Neuronal stem cell (in vitro differentiated cells): Measurements from ENCODE around the gene KCNJ6.
"Not testable (repeated sequence)": the region's sequence is repeated elsewhere in the genome, so short reads cannot be mapped to it uniquely, and the experiment has no call there.

Source experiments
- DNase-seq: peaks from one replicate; pipeline ENCODE4 v3.0.0-alpha.2; 2013; ENCODE audit warnings: low spot score
- H2AFZ ChIP-seq: one replicate; pipeline ENCODE4 v1.6.1; 2013; ENCODE audit warnings: mild to moderate bottlenecking, low read length, inconsistent platforms
- H2AK5ac ChIP-seq: 2 replicates; pipeline ENCODE4 v1.6.1; 2013; ENCODE audit warnings: low read depth, mild to moderate bottlenecking, inconsistent platforms, low read length, moderate library complexity, mixed read lengths
- H2BK120ac ChIP-seq: 2 replicates; pipeline ENCODE4 v1.6.1; 2013; ENCODE audit warnings: low read depth, mild to moderate bottlenecking, inconsistent platforms, low read length, moderate library complexity, mixed read lengths
- H2BK12ac ChIP-seq: one replicate; pipeline ENCODE4 v1.6.1; 2013; ENCODE audit warnings: low read length, inconsistent platforms
- H2BK15ac ChIP-seq: 2 replicates; pipeline ENCODE4 v1.6.1; 2013; ENCODE audit warnings: mild to moderate bottlenecking, low read length, inconsistent platforms, mixed read lengths
- H2BK5ac ChIP-seq: one replicate; pipeline ENCODE4 v1.6.1; 2013; ENCODE audit warnings: inconsistent platforms, mild to moderate bottlenecking, low read length, moderate library complexity
- H3K14ac ChIP-seq: one replicate; pipeline ENCODE4 v1.6.1; 2013; ENCODE audit warnings: low read length, inconsistent platforms
- H3K18ac ChIP-seq: 2 replicates; pipeline ENCODE4 v1.6.1; 2013; ENCODE audit warnings: low read length, inconsistent platforms
- H3K23ac ChIP-seq: 2 replicates; pipeline ENCODE4 v1.6.1; 2013; ENCODE audit warnings: low read depth, mild to moderate bottlenecking, mixed read lengths, low read length, inconsistent platforms; ENCODE audit not compliant: poor library complexity
- H3K27ac ChIP-seq: replicated peaks from 3 replicates; pipeline ENCODE4 v1.5.1; 2013; ENCODE audit warnings: low read length, inconsistent platforms
- H3K27me3 ChIP-seq, 3 experiments: 2 replicates each; pipeline ENCODE4 v1.6.1; 2013; ENCODE audit warnings: low read length in 3 of 3, mild to moderate bottlenecking in 2 of 3, inconsistent platforms in 1 of 3, low read depth in 1 of 3, mixed read lengths in 1 of 3, moderate library complexity in 1 of 3; ENCODE audit not compliant: control insufficient read depth in 3 of 3, insufficient read depth in 3 of 3
- H3K36me3 ChIP-seq, 2 donors: replicated peaks in 1 of 2; 2 replicates each; pipeline ENCODE4 v1.6.1; 2013; ENCODE audit warnings: low read length in 2 of 2; ENCODE audit not compliant: control insufficient read depth in 2 of 2, insufficient read depth in 2 of 2
- H3K4ac ChIP-seq: 2 replicates; pipeline ENCODE4 v1.6.1; 2013; ENCODE audit warnings: inconsistent platforms, mild to moderate bottlenecking, low read length, moderate library complexity
- H3K4me1 ChIP-seq, 2 donors: 1 replicate in 1 of 2; 2 replicates in 1 of 2; pipeline ENCODE4 v1.6.1; 2013; ENCODE audit warnings: low read length in 2 of 2, low read depth in 1 of 2; ENCODE audit not compliant: control insufficient read depth in 2 of 2, insufficient read depth in 1 of 2
- H3K4me2 ChIP-seq: one replicate; pipeline ENCODE4 v1.6.1; 2013; ENCODE audit warnings: mild to moderate bottlenecking, low read length, inconsistent platforms; ENCODE audit not compliant: insufficient read depth, poor library complexity, severe bottlenecking
- H3K4me3 ChIP-seq, 2 donors: 2 replicates each; pipeline ENCODE4 v1.5.1; 2013; ENCODE audit warnings: low read length in 2 of 2, mild to moderate bottlenecking in 2 of 2, inconsistent platforms in 1 of 2, moderate library complexity in 1 of 2
- H3K79me1 ChIP-seq: one replicate; pipeline ENCODE4 v1.6.1; 2013; ENCODE audit warnings: low read depth, mild to moderate bottlenecking, inconsistent platforms, low read length, moderate library complexity
- H3K9ac ChIP-seq: one replicate; pipeline ENCODE4 v1.6.1; 2013; ENCODE audit warnings: mild to moderate bottlenecking, low read depth, low read length, inconsistent platforms; ENCODE audit not compliant: poor library complexity
- H3K9me3 ChIP-seq, 2 donors: replicated peaks in 1 of 2; 2 replicates each; pipeline versions ENCODE3 to v1.6.1; 2013; ENCODE audit warnings: low read length in 2 of 2, mild to moderate bottlenecking in 2 of 2, inconsistent platforms in 1 of 2, low read depth in 1 of 2, mixed read lengths in 1 of 2, moderate library complexity in 1 of 2; ENCODE audit not compliant: control insufficient read depth in 2 of 2, insufficient read depth in 1 of 2
- H4K8ac ChIP-seq: one replicate; pipeline ENCODE4 v1.6.1; 2013; ENCODE audit warnings: low read depth, mild to moderate bottlenecking, inconsistent platforms, low read length, moderate library complexity
- H4K91ac ChIP-seq: one replicate; pipeline ENCODE4 v1.6.1; 2013; ENCODE audit warnings: low read length, low read depth, mild to moderate bottlenecking, inconsistent platforms; ENCODE audit not compliant: poor library complexity
- WGBS, 2 donors: extraction: QIAGEN DNeasy Blood & Tissue Kit; methylation state at CpG; one replicate each; pipeline ENCODE4 v1.1.7; 2013; ENCODE audit warnings: missing lambda C conversion rate in 2 of 2, mixed read lengths in 1 of 2; ENCODE audit not compliant: insufficient read length in 2 of 2, insufficient replicate concordance in 1 of 2; ENCODE audit errors: extremely low coverage in 2 of 2; 5-methylcytosine and 5-hydroxymethylcytosine counted together

KCNJ6 gene

DNA sequence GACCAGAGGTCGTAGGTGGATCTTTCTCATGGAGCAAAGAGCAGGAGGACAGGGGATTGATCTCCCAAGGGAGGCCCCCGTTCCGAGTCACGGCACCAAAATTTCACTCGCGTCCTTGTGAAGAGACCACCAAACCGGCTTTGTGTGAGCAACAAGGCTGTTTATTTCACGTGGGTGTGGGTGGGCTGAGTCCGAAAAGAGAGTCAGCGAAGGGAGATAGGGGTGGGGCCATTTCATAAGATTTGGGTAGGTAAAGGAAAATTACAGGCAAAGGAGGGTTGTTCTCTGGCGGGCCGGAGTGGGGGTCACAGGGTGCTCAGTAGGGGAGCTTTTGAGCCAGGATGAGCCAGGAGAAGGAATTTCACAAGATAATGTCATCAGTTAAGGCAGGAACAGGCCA lies 324.3 kb downstream of the KCNJ6 start:
- H4K91ac ChIP-seq, H2AFZ ChIP-seq, H3K79me1 ChIP-seq, H2BK12ac ChIP-seq, H3K4ac ChIP-seq, H3K27me3 ChIP-seq, H3K27ac ChIP-seq, H2BK120ac ChIP-seq, H3K36me3 ChIP-seq, H3K23ac ChIP-seq, H3K9ac ChIP-seq, H3K4me2 ChIP-seq, H2BK15ac ChIP-seq, H3K9me3 ChIP-seq, H4K8ac ChIP-seq, H2AK5ac ChIP-seq, H3K14ac ChIP-seq, H2BK5ac ChIP-seq, H3K18ac ChIP-seq, DNase-seq, H3K4me3 ChIP-seq: not testable (repeated sequence)
- no CpG with 5 or more reads among the region's 12 CpGs for WGBS, 2 donors
- H3K4me1 ChIP-seq: peaks cover 4 to 19% of the 10 kb centered on the region in 2 donors

GRCh38 chr21:37590836-37591235 lies 325.4 kb downstream of the KCNJ6 start:
- H3K4me2 ChIP-seq, H4K91ac ChIP-seq, H4K8ac ChIP-seq, H2AFZ ChIP-seq, H2AK5ac ChIP-seq, H3K4me3 ChIP-seq, H3K14ac ChIP-seq, H3K27me3 ChIP-seq, H2BK5ac ChIP-seq, H3K36me3 ChIP-seq, H3K9ac ChIP-seq, H3K9me3 ChIP-seq, DNase-seq, H3K79me1 ChIP-seq, H2BK15ac ChIP-seq, H2BK120ac ChIP-seq, H3K23ac ChIP-seq, H3K27ac ChIP-seq, H3K4ac ChIP-seq, H2BK12ac ChIP-seq, H3K18ac ChIP-seq: not testable (repeated sequence)
- WGBS, 2 donors: no CpG with 5 or more reads among the region's 8 CpGs
- peaks cover 4 to 19% of the 10 kb centered on the region in 2 donors for H3K4me1 ChIP-seq

- H3K4me3 ChIP-seq, H4K8ac ChIP-seq: not testable (repeated sequence)
Observed at GRCh38 chr21:37588644-37589043, 327.6 kb downstream of the KCNJ6 start.

DNA sequence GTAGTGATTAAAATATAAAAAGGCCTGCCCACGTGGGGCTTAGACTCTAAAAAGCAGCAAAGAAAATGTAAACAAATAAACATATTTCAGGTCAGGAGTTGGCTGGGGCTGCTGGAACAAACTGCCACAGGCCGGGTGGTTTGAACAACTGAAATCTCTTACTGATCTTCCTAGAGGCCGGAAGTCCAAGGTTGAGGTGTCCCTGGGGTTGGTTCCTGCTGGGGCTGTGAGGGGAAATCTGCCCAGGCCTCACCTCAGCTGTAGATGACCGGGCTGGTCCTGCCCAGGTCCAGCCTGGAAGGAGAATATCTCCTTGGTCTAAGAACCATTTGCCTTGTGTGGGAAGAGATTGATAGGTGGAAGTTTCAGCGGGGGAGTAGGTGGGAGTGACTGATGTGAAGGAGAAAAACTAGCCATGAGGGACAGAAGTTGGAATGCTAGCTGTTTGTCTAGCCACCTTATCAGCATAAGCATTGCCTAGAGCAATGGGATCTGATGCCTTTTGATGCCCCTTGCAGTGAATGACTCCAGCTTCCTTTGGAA lies 328.6 kb downstream of the KCNJ6 start:
- H3K9me3 ChIP-seq: no peaks in the 10 kb centered on the region
- no peak overlapping the region for H3K14ac ChIP-seq
- no peak overlapping the region for H2BK12ac ChIP-seq
- H3K23ac ChIP-seq: no peak overlapping the region
- H3K79me1 ChIP-seq: no peaks in the 10 kb centered on the region
- no peak overlapping the region for H4K91ac ChIP-seq
- H3K27me3 ChIP-seq: no peaks in the 10 kb centered on the region
- H2BK15ac ChIP-seq: no peak overlapping the region
- WGBS, 2 donors: no CpG with 5 or more reads among the region's 5 CpGs
- no peak overlapping the region for H4K8ac ChIP-seq
- no peak overlapping the region for H3K4ac ChIP-seq
- no peak for DNase-seq
- H3K4me2 ChIP-seq: no peak overlapping the region
- peaks cover 4 to 9% of the 10 kb centered on the region in 2 donors for H3K4me1 ChIP-seq
- no peak overlapping the region for H2BK120ac ChIP-seq
- H2BK5ac ChIP-seq: no peak overlapping the region
- no peak overlapping the region for H3K9ac ChIP-seq
- H3K27ac ChIP-seq: no peak overlapping the region
- no peak overlapping the region for H2AFZ ChIP-seq
- no peaks in the 10 kb centered on the region for H3K36me3 ChIP-seq
- no peak overlapping the region for H3K18ac ChIP-seq
- no peak overlapping the region for H2AK5ac ChIP-seq
- no peak overlapping the region for H3K4me3 ChIP-seq

More at GRCh38 chr21:37588644-37589043, 327.6 kb downstream of the KCNJ6 start:
- H2AFZ ChIP-seq, H3K9ac ChIP-seq, H3K18ac ChIP-seq, H3K79me1 ChIP-seq, H4K91ac ChIP-seq, H2BK12ac ChIP-seq, H3K9me3 ChIP-seq, H3K23ac ChIP-seq, H3K4ac ChIP-seq, H3K4me1 ChIP-seq, H3K27ac ChIP-seq, DNase-seq, H3K4me2 ChIP-seq, H2BK15ac ChIP-seq, H2BK5ac ChIP-seq, H2AK5ac ChIP-seq, H3K36me3 ChIP-seq, H3K14ac ChIP-seq, H2BK120ac ChIP-seq, H3K27me3 ChIP-seq: not testable (repeated sequence)
- WGBS, 2 donors: no CpG with 5 or more reads among the region's 8 CpGs
